Measurements from ENCODE around the gene MARCHF3.

GRCh38 chr5:126871441-126871840, 158.9 kb downstream of the MARCHF3 start:
- no peak for TF ChIP-seq POLR2A (IDR thresholded peaks at IDR 0.05; ENCODE audit: low read length)
- no peak for TF ChIP-seq GATA1 (IDR thresholded peaks at IDR 0.05; ENCODE audit: low read depth, low read length)

Measured in erythroblast (primary cell).